Keratinocyte (primary cell): ENCODE data around the gene TXK. TPM values are rescaled to one million over a fixed set of nuclear protein-coding genes. Genes with fewer than 3 reads are reported as not detected.

ENCODE experiments used
- DNase-seq: peaks from one replicate; pipeline ENCODE4 v3.0.0-alpha.2; 2011; ENCODE audit warnings: low read depth, missing footprints, low spot score
- FAIRE-seq: peaks from 2 replicates; lab custom pipeline; 2011; peaks lifted over from hg19 to GRCh38; lab: Jason Lieb, UNC
- H2AFZ ChIP-seq: 2 replicates; pipeline ENCODE4 v1.6.0; 2012; ENCODE audit warnings: low read length, control low read depth, inconsistent platforms; ENCODE audit not compliant: control insufficient read depth
- H3K27ac ChIP-seq: 2 replicates; pipeline ENCODE4 v1.5.1; 2011; ENCODE audit warnings: low read length; ENCODE audit not compliant: control insufficient read depth, insufficient read depth
- H3K27me3 ChIP-seq: 3 replicates; pipeline ENCODE4 v1.6.0; 2011; ENCODE audit warnings: low read length; ENCODE audit not compliant: control insufficient read depth, insufficient read depth; ENCODE audit errors: extremely low read depth
- H3K36me3 ChIP-seq, 2 experiments: 2 replicates in 1 of 2; 3 replicates in 1 of 2; pipeline ENCODE4 v1.5.1; 2011; ENCODE audit warnings: low read length in 2 of 2, mild to moderate bottlenecking in 1 of 2; ENCODE audit not compliant: control insufficient read depth in 2 of 2, insufficient read depth in 2 of 2; ENCODE audit errors: extremely low read depth in 1 of 2
- H3K4me1 ChIP-seq: 3 replicates; pipeline ENCODE4 v1.5.1; 2011; ENCODE audit warnings: low read length; ENCODE audit not compliant: control insufficient read depth, insufficient read depth; ENCODE audit errors: extremely low read depth
- H3K4me2 ChIP-seq: 3 replicates; pipeline ENCODE4 v1.6.0; 2011; ENCODE audit warnings: low read depth, low read length; ENCODE audit not compliant: control insufficient read depth, insufficient read depth; ENCODE audit errors: extremely low read depth
- H3K4me3 ChIP-seq, 3 experiments: fragments of 200-600 bp in 1 of 3; sonication (generic) in 1 of 3; 2 replicates in 2 of 3; 3 replicates in 1 of 3; pipeline ENCODE4 v1.5.1; 2011 to 2016; ENCODE audit warnings: low read length in 3 of 3, mild to moderate bottlenecking in 3 of 3, control low read depth in 2 of 3, inconsistent platforms in 1 of 3, low read depth in 1 of 3, mixed read lengths in 1 of 3, mixed run types in 1 of 3, moderate library complexity in 1 of 3; ENCODE audit not compliant: control insufficient read depth in 2 of 3, insufficient read depth in 2 of 3; ENCODE audit errors: extremely low read depth in 1 of 3
- H3K79me2 ChIP-seq: 2 replicates; pipeline ENCODE4 v1.6.0; 2012; ENCODE audit warnings: low read length; ENCODE audit not compliant: control insufficient read depth, insufficient read depth
- H3K9ac ChIP-seq: 3 replicates; pipeline ENCODE4 v1.6.0; 2011; ENCODE audit warnings: low read length; ENCODE audit not compliant: control insufficient read depth, insufficient read depth; ENCODE audit errors: extremely low read depth
- H3K9me1 ChIP-seq: 3 replicates; pipeline ENCODE4 v1.6.0; 2011; ENCODE audit warnings: low read length; ENCODE audit not compliant: control insufficient read depth, insufficient read depth; ENCODE audit errors: extremely low read depth
- H3K9me3 ChIP-seq: 2 replicates; pipeline ENCODE4 v1.5.1; 2012; ENCODE audit warnings: low read depth, low read length; ENCODE audit not compliant: control insufficient read depth
- H4K20me1 ChIP-seq: 3 replicates; pipeline ENCODE4 v1.6.0; 2011; ENCODE audit warnings: low read length; ENCODE audit not compliant: control insufficient read depth, insufficient read depth; ENCODE audit errors: extremely low read depth
- CTCF ChIP-seq, 3 experiments: IDR thresholded peaks in 1 of 3; conservative IDR thresholded peaks in 1 of 3; optimal IDR thresholded peaks in 1 of 3; 2 replicates in 2 of 3; 3 replicates in 1 of 3; pipeline versions ENCODE3 to v1.5.1; 2011; ENCODE audit warnings: low read length in 3 of 3, mild to moderate bottlenecking in 3 of 3, moderate library complexity in 2 of 3, control low read depth in 1 of 3, inconsistent platforms in 1 of 3; ENCODE audit not compliant: insufficient read depth in 2 of 3; ENCODE audit errors: extremely low read depth in 1 of 3
- EZH2 ChIP-seq: IDR thresholded peaks from one replicate; pipeline ENCODE4 v1.6.1; 2012; ENCODE audit warnings: inconsistent platforms, mild to moderate bottlenecking, low read length, moderate library complexity
- dilution Hi-C: fragments of 300-500 bp; cut with MboI; formaldehyde crosslinking; loops from one replicate; pipeline ENCODE4 v1.7.0; 2020; ENCODE audit warnings: low sequenced_read_pairs; ENCODE audit not compliant: extremely low pct_ligation_motif_present
- polyA plus RNA-seq, 5 experiments: library from polyadenylated mRNA; depleted of rRNA in 3 of 5; stranded (reverse) in 3 of 5; stranded (forward) in 1 of 5; unstranded in 1 of 5; fragments of >200 nt; gene quantifications; 1 replicate in 1 of 5; 2 replicates in 3 of 5; 3 replicates in 1 of 5; pipeline versions ENCODE4 v1.2.1 to v1.2.3, GENCODE V29; 2011 to 2012; ENCODE audit warnings: missing spikeins in 2 of 5, low read depth in 1 of 5, low replicate concordance in 1 of 5

TXK gene
- polyA plus RNA-seq, 1 donor (not counting 4 experiments of a cell fraction or from before 2014, with no cell fraction given) = 0.12 TPM

GRCh38 chr4:48031802-48032525 lies 102.1 kb downstream of the TXK start:
- no peak overlapping the region for H3K9ac ChIP-seq
- DNase-seq = no peak
- H3K79me2 ChIP-seq = no peaks in the 10 kb centered on the region
- peaks cover 3 to 7% of the 10 kb centered on the region in 2 experiments for H3K36me3 ChIP-seq
- TF ChIP-seq CTCF (optimal IDR thresholded peaks at IDR 0.05 in 1 of 3, IDR thresholded peaks at IDR 0.05 in 1 of 3, conservative IDR thresholded peaks at IDR 0.05 in 1 of 3; ENCODE audit: extremely low read depth in 1 of 3, insufficient read depth in 2 of 3, low read length in 3 of 3) (no peak), EZH2 (no peak)
- dilution Hi-C loops = no loop called here
- H3K27me3 ChIP-seq = no peaks in the 10 kb centered on the region
- H3K4me3 ChIP-seq = no peak overlapping the region
- no peaks in the 10 kb centered on the region for H3K9me3 ChIP-seq
- FAIRE-seq = no peak
- H4K20me1 ChIP-seq = no peaks in the 10 kb centered on the region
- no peak overlapping the region for H3K27ac ChIP-seq
- H2AFZ ChIP-seq = no peak overlapping the region
- no peaks in the 10 kb centered on the region for H3K9me1 ChIP-seq
- H3K4me1 ChIP-seq = no peaks in the 10 kb centered on the region
- H3K4me2 ChIP-seq = no peak overlapping the region

GRCh38 chr4:48030470-48030869 lies 103.6 kb downstream of the TXK start:
- Histone ChIP-seq H3K4me3 (no peak overlapping the region), H2AFZ (no peak overlapping the region), H3K9me1 (no peaks in the 10 kb centered on the region), H3K27me3 (no peaks in the 10 kb centered on the region), H4K20me1 (no peaks in the 10 kb centered on the region), H3K27ac (no peak overlapping the region), H3K9me3 (no peaks in the 10 kb centered on the region), H3K9ac (no peak overlapping the region), H3K4me1 (no peaks in the 10 kb centered on the region), H3K4me2 (no peak overlapping the region), H3K36me3 (peaks cover 5 to 7% of the 10 kb centered on the region in 2 experiments), H3K79me2 (no peaks in the 10 kb centered on the region)
- FAIRE-seq (no peak), DNase-seq (no peak)
- dilution Hi-C loops = no loop called here
- TF ChIP-seq EZH2 = no peak
- TF ChIP-seq CTCF (optimal IDR thresholded peaks at IDR 0.05 in 1 of 3, IDR thresholded peaks at IDR 0.05 in 1 of 3, conservative IDR thresholded peaks at IDR 0.05 in 1 of 3; ENCODE audit: extremely low read depth in 1 of 3, insufficient read depth in 2 of 3, low read length in 3 of 3) = no peak
